GM12864 (cell line): ENCODE data around the gene PI16.
"Not testable (repeated sequence)": the region's sequence is repeated elsewhere in the genome, so short reads cannot be mapped to it uniquely, and the experiment has no call there.

Experiments
- DNase-seq: peaks from one replicate; pipeline ENCODE4 v3.0.0-alpha.2; 2011; ENCODE audit warnings: low read depth
- H3K4me3 ChIP-seq: 2 replicates; pipeline ENCODE4 v1.5.1; 2011; ENCODE audit warnings: mild to moderate bottlenecking, low read depth, low read length, control low read depth
- TF ChIP-seq, protein P1 (sequence below): IDR thresholded peaks from 2 replicates; pipeline ENCODE4 v1.5.1; 2011; ENCODE audit warnings: low read depth, mild to moderate bottlenecking, moderate library complexity, low read length, control low read depth, inconsistent platforms; ENCODE audit errors: missing control alignments

Gene PI16

DNA sequence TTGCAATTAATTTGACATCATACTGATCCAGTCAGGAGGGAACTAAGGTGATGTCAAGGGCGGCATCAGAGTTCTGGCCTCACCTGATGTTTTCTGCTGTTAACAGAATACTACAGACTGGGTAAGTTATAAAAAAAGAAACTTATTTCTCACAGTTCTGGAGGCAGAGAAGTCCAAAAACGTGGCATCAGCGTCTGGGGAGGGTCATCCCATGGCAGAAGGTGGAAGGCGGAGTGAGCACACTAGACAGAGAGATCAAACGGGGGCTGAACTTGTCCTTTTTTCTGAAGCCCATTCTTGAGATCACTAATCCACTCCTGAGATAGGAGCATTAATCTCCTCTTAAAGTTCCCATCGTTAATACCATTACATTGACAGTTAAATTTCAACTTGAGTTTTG, 34.7 kb downstream of the PI16 start:
- TF ChIP-seq, protein P1, sequence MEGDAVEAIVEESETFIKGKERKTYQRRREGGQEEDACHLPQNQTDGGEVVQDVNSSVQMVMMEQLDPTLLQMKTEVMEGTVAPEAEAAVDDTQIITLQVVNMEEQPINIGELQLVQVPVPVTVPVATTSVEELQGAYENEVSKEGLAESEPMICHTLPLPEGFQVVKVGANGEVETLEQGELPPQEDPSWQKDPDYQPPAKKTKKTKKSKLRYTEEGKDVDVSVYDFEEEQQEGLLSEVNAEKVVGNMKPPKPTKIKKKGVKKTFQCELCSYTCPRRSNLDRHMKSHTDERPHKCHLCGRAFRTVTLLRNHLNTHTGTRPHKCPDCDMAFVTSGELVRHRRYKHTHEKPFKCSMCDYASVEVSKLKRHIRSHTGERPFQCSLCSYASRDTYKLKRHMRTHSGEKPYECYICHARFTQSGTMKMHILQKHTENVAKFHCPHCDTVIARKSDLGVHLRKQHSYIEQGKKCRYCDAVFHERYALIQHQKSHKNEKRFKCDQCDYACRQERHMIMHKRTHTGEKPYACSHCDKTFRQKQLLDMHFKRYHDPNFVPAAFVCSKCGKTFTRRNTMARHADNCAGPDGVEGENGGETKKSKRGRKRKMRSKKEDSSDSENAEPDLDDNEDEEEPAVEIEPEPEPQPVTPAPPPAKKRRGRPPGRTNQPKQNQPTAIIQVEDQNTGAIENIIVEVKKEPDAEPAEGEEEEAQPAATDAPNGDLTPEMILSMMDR = no peak
- no peak for DNase-seq
- H3K4me3 ChIP-seq = no peak overlapping the region

DNA sequence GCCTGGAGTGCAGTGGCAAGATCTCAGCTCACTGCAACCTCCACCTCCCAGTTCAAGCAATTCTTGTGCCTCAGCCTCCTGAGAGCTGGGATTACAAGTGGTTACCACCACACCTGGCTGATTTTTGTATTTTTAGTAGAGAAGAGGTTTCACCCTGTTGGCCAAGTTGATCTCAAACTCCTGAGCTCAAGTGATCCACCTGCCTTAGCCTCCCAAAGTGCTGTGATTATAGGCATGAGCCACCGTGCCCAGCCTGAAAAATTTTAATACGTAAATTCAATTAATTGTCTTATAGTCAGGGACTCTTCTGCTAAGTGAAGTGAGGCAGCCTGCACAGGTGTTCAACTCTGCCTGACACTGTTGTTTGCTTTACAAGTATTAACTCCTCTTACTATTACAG, 35.9 kb downstream of the PI16 start:
- H3K4me3 ChIP-seq, DNase-seq: not testable (repeated sequence)

DNA sequence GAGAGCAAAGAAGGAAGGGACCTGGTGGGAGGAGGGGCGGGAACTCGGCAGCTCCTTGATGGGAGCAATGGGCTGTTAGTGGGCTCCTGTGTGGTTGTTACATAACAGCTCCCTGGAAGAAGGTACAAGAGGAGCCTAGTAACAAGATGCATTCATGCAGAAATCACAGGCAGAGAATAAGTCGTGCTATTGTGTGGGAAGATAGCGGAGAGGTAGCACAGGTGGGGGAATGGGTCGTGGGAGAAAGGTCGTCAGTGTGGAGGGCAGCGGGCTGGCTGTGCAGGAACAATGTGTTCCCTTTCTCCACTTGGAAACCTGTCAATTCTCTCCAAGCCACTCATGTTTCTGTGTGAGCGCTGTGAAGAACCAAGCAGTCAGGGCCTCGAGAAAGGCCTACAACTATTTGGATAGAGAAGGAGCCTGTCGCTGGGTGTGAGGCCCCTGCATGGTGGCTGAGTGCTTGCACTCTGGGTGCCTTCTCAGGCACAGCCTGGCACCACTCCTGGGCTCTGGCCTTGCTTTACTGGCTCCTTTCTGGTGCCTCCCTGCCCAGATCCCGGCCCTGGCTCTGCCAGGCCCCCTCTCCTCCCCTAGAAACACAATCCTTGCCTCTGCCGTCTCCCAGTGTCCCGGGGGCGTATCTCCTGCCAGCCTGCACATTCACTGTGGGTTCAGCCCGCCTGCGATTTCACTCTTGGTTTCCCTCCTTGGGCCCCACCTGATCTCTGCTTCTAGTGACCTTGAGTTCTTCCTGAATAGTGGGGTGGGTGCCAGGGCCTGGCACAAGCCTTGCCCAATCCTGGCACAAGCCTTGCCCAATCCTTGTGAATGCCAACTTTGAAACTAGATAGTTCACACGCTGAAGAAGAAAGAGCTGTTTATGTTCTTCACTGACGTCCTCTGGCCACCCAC, 43.5 kb downstream of the PI16 start:
- TF ChIP-seq, protein P1 = no peak
- no peak for DNase-seq
- H3K4me3 ChIP-seq = no peak overlapping the region

DNA sequence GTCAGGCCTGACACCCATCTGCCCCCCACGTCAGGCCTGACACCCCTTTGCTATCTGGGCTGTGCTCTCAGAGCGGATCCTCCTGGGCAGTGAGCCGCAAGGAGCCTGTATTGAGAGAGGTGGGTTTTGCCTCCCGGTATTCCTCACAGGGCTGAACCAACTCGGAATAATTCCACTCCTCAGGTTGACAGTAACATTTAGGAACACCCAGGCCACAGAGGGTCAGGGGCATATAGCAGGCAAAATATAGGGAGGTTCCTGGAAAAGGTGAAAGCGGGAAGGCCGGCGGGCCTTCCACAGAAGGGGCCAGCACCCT, 44.1 kb downstream of the PI16 start:
- no peak overlapping the region for H3K4me3 ChIP-seq
- DNase-seq = no peak
- TF ChIP-seq, protein P1 = no peak

DNA sequence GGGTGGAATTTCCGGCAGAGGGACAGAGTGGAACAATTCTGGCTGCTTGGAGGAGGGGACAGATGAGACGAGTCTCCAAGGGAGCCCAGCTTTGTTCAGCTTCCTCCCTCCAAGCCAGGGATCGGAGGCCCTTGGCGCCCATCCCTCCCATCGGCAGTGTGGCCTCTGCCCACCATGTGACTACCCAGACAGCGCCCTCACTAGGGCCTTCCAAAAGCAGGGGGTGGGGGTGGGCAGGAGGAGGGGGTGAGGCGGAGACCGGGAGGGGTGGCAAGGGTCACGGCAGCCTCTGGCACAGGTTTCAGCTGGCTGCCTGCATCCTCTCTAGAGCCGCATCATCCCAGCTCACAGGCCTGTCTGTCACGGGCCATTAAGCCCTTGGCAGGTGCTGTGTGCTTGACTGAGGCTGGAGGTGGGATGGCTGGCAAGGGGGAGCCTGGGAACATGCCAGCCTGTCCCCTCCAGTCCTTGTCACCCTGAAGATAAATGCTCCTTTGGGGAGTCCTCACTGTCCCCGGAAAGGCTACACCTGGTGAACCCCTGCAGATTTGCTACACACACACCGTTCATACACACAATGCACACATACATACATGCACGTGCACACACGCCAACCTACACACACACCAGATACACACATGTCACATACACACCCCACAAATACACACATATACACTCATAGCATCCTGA, 44.7 kb downstream of the PI16 start:
- TF ChIP-seq, protein P1 = no peak
- DNase-seq = no peak
- H3K4me3 ChIP-seq = no peak overlapping the region

DNA sequence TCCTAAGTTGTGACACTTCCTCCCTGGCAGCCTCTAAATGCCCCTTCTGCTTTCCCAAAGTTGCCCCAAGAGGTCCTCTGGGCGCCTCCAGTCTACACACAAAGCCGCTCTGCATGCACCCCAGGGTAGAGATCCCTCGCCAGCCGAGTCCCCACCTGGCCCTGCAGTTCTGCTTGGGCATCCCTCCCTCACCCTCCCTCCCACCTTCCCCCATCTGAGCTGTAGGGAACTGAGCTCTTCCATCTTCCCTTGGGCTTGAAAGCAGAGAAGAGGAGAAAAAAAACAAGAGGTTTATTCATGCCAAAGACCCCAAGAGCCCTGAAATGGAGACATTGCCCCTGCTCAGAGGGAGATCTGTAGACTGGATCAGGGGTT, 45.2 kb downstream of the PI16 start:
- DNase-seq = no peak
- H3K4me3 ChIP-seq = no peak overlapping the region
- TF ChIP-seq, protein P1 = no peak

DNA sequence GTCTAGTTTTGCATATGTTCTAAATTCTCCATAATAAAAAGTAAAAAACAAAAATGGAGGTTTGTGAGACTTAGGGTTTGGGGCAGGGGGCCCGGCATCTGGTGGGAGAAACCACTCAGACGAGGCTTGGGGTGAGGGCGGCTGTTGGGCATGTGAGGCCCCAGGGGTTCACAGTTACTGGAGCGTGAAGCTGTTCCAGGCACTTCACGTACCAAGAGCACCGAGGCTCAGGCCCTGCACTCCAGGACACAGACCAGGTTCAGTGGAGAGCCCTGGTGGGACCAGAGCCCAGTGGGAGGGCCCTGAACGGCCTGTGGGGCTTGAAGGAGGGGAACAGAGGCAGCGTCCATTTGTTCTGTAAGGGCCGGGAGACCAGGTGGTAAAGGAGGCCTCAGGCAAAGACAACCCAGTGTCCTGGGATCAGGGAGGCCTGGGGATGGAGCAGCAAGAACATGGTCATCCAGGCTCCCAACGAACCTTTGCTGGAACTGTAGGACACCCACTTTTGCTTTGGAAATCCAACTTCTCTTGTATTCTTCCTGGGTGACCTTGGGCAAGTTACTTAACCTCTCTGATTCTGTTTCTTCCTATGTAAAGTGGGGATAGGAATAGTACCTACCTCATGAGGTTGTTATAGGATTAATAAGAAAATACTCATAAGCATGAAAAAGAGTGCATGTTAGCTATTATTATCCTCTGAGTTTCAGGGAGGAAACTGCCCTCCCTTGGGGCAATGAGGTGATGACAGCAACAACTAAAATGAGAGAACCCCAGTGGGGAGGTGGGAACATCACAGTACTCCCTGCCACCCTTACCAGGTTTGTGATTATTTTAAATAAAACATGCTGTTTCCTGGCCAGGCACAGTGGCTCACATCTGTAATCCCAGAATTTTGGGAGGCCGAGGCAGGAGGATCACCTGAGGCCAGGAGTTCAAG, 49.8 kb downstream of the PI16 start:
- TF ChIP-seq, protein P1 = no peak
- DNase-seq = no peak
- H3K4me3 ChIP-seq = no peak overlapping the region
